ENCODE measurements around the gene GRP.

Gene GRP

DNA sequence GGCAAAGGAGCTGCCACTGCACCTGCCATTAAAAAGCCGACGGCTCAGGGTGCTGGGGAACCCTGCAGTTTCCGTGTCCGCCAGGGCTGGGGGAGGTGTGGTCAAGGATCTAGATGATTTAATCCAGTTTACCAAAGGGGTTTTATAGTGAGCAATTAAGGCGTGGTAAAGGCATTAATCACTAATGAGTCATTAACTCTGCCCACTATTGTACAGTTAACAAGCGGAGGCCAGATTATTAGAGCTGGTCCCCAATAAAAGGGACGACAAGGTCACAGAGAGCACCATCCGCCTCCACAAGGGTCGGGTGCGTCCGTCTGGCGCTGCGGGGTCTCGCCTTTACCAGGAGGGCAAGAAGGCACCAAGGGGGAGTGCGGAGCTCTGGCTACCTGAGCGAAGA is 43.7 kb downstream of the GRP start:
- TF ChIP-seq REST (IDR thresholded peaks at IDR 0.05; ENCODE audit: insufficient read depth in 1 of 2, low read depth in 2 of 2, low read length in 2 of 2), result no peak
- no peak for TF ChIP-seq POLR2AphosphoS5 (IDR thresholded peaks at IDR 0.05; ENCODE audit: low read depth, low read length)
- TF ChIP-seq FOXP2 (optimal IDR thresholded peaks at IDR 0.05; ENCODE audit: borderline replicate concordance, extremely low read depth, extremely low read length, insufficient read depth), result no peak
- no peak for TF ChIP-seq SIN3A (IDR thresholded peaks at IDR 0.05; ENCODE audit: borderline replicate concordance, insufficient read depth, low read length)
- no peak for TF ChIP-seq TAF1 (IDR thresholded peaks at IDR 0.05; ENCODE audit: borderline replicate concordance, insufficient read depth, low read length)

DNA sequence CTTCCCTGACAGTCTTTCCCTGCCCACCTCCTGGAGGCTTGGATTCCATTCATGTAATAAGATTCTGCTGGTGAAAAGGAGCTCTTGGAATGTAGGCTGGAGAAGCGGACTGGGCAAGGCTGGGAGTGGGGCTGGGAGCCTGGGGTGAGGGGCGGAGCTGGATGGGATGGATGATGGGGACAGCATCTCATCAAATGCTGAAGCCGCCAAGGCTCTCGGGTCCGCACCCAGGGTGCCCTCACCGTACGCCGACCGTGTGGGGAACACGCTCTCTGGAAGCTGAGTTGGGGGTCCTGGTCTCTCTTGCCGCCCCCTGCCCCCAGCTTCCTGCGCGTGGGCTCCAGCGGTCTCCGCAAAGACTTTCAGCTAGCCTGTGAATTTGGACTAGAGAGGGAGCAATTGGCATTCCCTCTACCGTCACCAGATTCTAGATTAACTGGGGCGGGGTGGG is 44.2 kb downstream of the GRP start:
- TF ChIP-seq TAF1 (IDR thresholded peaks at IDR 0.05; ENCODE audit: borderline replicate concordance, insufficient read depth, low read length), result no peak
- TF ChIP-seq SIN3A (IDR thresholded peaks at IDR 0.05; ENCODE audit: borderline replicate concordance, insufficient read depth, low read length), result no peak
- TF ChIP-seq POLR2AphosphoS5 (IDR thresholded peaks at IDR 0.05; ENCODE audit: low read depth, low read length), result no peak
- no peak for TF ChIP-seq REST (IDR thresholded peaks at IDR 0.05; ENCODE audit: insufficient read depth in 1 of 2, low read depth in 2 of 2, low read length in 2 of 2)
- TF ChIP-seq FOXP2 (optimal IDR thresholded peaks at IDR 0.05; ENCODE audit: borderline replicate concordance, extremely low read depth, extremely low read length, insufficient read depth), result no peak

DNA sequence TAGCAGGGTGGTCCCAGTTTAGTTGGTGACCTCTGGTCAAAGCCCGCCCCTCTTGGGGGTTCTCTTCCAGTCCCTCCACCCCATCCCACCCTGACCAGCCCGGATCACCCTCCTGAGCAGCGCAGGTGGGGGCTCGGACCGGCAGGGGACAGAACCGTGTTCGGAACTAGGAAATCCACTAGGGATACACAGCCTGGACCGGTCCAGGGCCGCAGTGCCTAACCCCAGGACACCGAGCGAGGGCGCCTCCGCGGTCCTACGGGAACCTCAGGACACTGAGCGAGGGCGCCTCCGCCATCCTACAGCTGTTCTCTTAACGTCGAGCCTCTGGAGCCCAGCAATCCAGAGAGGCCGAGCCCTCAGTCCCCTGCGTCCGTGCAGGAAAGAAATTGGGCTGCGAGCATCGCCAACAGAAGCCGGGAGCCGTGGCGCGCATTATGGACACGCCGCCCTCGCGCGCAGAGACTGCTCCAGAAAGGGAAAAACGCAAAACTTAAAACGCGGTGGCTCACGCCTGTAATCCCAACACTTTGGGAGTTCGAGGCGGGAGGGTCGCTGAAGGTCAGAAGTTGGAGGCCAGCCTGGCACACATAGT is 44.8 kb downstream of the GRP start:
- TF ChIP-seq TAF1 (IDR thresholded peaks at IDR 0.05; ENCODE audit: borderline replicate concordance, insufficient read depth, low read length) (no peak), SIN3A (IDR thresholded peaks at IDR 0.05; ENCODE audit: borderline replicate concordance, insufficient read depth, low read length) (no peak), REST (IDR thresholded peaks at IDR 0.05; ENCODE audit: insufficient read depth in 1 of 2, low read depth in 2 of 2, low read length in 2 of 2) (no peak), FOXP2 (optimal IDR thresholded peaks at IDR 0.05; ENCODE audit: borderline replicate concordance, extremely low read depth, extremely low read length, insufficient read depth) (no peak)

DNA sequence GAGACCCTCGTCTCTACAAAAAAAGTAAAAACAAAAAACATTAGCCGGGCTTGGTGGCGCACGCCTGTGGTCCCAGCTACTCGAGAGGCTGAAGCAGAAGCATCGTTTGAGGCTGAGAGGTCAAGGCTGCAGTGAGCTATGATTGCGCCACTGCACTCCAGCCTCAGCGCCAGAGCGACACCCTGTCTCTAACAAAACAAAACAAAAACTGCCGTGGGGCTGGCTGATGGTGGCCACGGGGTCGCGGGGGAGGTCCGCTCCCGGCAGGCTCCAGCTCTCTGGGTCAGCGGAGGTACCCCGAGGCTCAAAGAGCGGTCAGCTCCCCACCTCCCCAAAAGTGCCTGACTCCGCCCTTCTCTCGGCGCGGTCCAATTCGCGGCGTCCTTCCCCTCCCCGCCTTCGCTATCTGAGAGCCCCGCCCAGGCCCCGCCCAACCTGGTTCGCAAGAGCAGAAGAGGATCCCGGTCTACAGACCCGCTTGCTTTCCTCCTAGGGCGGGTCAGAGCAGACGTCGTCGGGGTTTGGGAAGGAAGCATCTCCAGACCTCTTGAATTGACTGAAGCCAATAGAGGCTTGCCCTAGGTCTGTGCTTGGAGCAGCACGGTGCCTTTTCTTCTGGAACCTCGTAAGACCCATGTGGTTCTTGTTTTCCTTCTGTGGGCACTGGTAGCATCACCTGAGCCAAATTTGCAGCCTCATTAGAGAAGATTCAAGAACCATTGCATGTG is 45.5 kb downstream of the GRP start:
- TF ChIP-seq SIN3A (IDR thresholded peaks at IDR 0.05; ENCODE audit: borderline replicate concordance, insufficient read depth, low read length), result no peak
- TF ChIP-seq POLR2AphosphoS5 (IDR thresholded peaks at IDR 0.05; ENCODE audit: low read depth, low read length), result no peak
- TF ChIP-seq FOXP2 (optimal IDR thresholded peaks at IDR 0.05; ENCODE audit: borderline replicate concordance, extremely low read depth, extremely low read length, insufficient read depth), result no peak

GRCh38 chr18:59265974-59266369 is 46.0 kb downstream of the GRP start:
- TF ChIP-seq REST (IDR thresholded peaks at IDR 0.05; ENCODE audit: insufficient read depth in 1 of 2, low read depth in 2 of 2, low read length in 2 of 2) (no peak), FOXP2 (optimal IDR thresholded peaks at IDR 0.05; ENCODE audit: borderline replicate concordance, extremely low read depth, extremely low read length, insufficient read depth) (no peak), TAF1 (IDR thresholded peaks at IDR 0.05; ENCODE audit: borderline replicate concordance, insufficient read depth, low read length) (no peak), SIN3A (IDR thresholded peaks at IDR 0.05; ENCODE audit: borderline replicate concordance, insufficient read depth, low read length) (no peak), POLR2AphosphoS5 (IDR thresholded peaks at IDR 0.05; ENCODE audit: low read depth, low read length) (no peak)

All from PFSK-1 (cell line).